Progenitor cell of endocrine pancreas (in vitro differentiated cells): ENCODE data around the gene TMEM138. TPM values are rescaled to one million over a fixed set of nuclear protein-coding genes. Genes with fewer than 3 reads are reported as not detected.
A peak's percentile ranks its signal among the peaks of the same experiment; 100 is the strongest.

ENCODE experiments used
- DNase-seq: peaks from one replicate; pipeline ENCODE4 v3.0.0; 2021; ENCODE audit warnings: low spot score; ENCODE audit not compliant: unreplicated experiment
- H3K27ac Mint-ChIP-seq: 2 replicates; pipeline ENCODE4 v1.8.0; 2021; ENCODE audit warnings: mild to moderate bottlenecking, moderate library complexity, mixed read lengths
- H3K27me3 Mint-ChIP-seq: 2 replicates; pipeline ENCODE4 v1.8.0; 2021; ENCODE audit warnings: mixed read lengths
- H3K36me3 Mint-ChIP-seq: 2 replicates; pipeline ENCODE4 v1.8.0; 2022; ENCODE audit warnings: mixed read lengths; ENCODE audit not compliant: insufficient read depth
- H3K4me1 Mint-ChIP-seq: 2 replicates; pipeline ENCODE4 v1.8.0; 2021; ENCODE audit warnings: low read depth, mixed read lengths
- H3K4me3 Mint-ChIP-seq: 2 replicates; pipeline ENCODE4 v1.8.0; 2021; ENCODE audit warnings: low read depth, mild to moderate bottlenecking, moderate library complexity, mixed read lengths
- H3K9me3 Mint-ChIP-seq: 2 replicates; pipeline ENCODE4 v1.8.0; 2021; ENCODE audit warnings: low read depth, mixed read lengths
- total RNA-seq: library from RNA; stranded (reverse); gene quantifications from 2 replicates; pipeline ENCODE4 v1.2.1, GENCODE V29; 2021
- TF ChIP-seq, protein P1 (sequence below): fragments of 200-600 bp; sonication (generic); IDR thresholded peaks from one replicate; pipeline ENCODE4 v1.5.0; 2021; ENCODE audit warnings: antibody characterized with exemption, mild to moderate bottlenecking; ENCODE audit not compliant: unreplicated experiment

Gene TMEM138
- total RNA-seq, 1 donor from 2014 or later = 46.7 TPM

DNA sequence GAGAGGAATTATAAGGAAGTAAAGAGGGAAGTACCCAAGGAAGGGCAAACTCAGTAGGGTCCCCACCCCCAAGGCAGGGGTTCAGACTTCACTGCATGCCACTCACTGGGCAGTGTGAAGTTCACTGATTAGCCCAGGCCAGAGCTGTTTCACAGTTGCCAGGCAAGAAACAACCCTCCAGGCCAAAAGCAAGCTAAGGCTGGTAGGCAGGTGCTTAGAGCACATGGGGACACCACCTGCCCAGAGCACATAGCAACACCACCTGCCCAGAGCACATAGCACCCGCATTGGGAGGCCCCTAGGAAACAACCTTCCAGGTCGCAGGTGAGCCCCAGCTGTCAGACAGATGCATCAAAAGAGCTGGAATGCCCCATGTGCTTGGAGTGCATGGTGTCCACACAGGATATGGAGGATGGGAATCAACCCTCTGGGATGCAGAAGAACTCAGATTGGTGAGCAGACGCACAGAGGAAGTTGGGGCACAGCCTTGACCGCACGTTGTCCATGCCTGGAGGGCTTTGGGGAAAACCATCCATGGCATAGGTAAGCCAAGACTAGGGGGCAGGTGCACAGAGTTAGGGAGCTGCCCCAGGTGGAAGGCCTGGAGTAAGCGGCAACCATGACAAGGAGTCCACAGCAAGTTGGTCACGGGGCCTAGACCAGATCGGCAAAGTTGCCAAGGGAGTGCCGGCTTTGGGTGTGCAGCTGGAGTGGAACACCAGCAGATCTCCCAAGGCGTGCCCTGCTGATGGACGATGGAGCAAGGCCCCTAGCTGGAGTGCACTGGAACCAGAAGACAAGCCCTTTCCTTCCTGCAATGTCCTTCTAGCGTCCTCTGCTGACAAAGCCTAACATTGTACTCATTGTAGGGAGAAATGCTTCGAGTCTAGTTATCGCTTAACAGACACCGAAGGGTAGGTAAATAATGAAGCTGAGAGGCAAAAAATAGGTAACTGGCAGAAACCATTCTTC lies 22.4 kb downstream of the TMEM138 start:
- DNase-seq = no peak
- H3K27ac Mint-ChIP-seq = peak overlapping the region; percentile 24

DNA sequence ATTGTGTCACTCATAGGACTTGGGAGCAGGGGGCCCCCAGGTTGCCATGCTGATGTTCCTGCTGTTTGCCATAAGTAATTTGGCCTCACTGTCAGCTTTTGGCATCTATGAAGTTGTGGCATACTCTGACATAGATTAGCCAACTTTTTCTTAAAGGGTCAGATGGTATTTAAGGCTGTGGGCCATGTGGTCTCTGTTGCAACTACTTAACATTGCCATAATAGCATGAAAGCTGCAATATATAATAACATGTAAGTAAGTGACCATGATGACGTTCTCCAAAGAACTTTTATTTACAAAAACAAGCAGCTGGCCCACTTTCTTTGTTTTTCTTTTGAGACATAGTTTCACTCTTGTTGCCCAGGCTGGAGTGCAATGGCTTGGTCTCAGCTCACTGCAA lies 28.0 kb downstream of the TMEM138 start:
- Mint-ChIP-seq H3K4me1 (peaks cover 14% of the 10 kb centered on the region), H3K27ac (no peak overlapping the region)

More for the DNA sequence above, 22.4 kb downstream of the TMEM138 start:
- TF ChIP-seq, protein P1, sequence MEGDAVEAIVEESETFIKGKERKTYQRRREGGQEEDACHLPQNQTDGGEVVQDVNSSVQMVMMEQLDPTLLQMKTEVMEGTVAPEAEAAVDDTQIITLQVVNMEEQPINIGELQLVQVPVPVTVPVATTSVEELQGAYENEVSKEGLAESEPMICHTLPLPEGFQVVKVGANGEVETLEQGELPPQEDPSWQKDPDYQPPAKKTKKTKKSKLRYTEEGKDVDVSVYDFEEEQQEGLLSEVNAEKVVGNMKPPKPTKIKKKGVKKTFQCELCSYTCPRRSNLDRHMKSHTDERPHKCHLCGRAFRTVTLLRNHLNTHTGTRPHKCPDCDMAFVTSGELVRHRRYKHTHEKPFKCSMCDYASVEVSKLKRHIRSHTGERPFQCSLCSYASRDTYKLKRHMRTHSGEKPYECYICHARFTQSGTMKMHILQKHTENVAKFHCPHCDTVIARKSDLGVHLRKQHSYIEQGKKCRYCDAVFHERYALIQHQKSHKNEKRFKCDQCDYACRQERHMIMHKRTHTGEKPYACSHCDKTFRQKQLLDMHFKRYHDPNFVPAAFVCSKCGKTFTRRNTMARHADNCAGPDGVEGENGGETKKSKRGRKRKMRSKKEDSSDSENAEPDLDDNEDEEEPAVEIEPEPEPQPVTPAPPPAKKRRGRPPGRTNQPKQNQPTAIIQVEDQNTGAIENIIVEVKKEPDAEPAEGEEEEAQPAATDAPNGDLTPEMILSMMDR = no peak
- no peaks in the 10 kb centered on the region for H3K27me3 Mint-ChIP-seq
- peaks cover 3% of the 10 kb centered on the region for H3K9me3 Mint-ChIP-seq
- peaks cover under 1% of the 10 kb centered on the region for H3K36me3 Mint-ChIP-seq
- no peak overlapping the region for H3K4me3 Mint-ChIP-seq
- H3K4me1 Mint-ChIP-seq = peaks cover 6% of the 10 kb centered on the region

DNA sequence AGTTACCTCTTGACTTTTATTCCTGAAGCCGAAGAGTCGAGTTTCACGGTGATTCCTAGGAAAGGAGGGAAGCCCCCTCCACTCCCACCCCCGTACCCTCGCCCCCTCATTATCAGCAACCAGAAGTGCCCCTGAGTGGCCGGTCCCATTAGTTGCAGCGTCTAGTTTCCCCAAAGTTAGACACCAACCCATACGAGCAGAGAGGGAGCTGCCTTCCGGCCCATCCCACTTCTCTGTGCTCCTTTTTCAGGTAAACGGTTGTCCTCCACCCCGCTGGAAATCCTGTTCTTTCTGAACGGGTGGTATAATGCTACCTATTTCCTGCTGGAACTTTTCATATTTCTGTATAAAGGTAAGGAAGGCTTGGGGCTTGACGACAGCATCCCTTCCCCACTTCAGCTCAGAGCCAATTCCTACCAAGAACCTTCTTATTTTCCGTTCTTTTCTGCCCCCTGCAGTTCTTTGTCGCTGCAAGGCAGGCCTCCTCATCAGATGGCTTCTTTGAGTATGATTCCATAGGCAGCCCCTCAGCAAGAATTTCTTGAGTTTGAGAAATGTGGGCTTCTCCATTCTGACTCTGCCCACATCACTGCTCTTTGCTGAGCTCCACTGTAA lies 30.9 kb downstream of the TMEM138 start:
- DNase-seq = no peak
- Mint-ChIP-seq H3K27ac (peak overlapping the region; percentile 98), H3K4me1 (peaks cover 10% of the 10 kb centered on the region), H3K27me3 (no peaks in the 10 kb centered on the region), H3K9me3 (peaks cover 11% of the 10 kb centered on the region), H3K36me3 (peaks cover 18% of the 10 kb centered on the region), H3K4me3 (peak overlapping the region; percentile 95)
- TF ChIP-seq, protein P1 = no peak

More for the DNA sequence above, 28.0 kb downstream of the TMEM138 start:
- DNase-seq = no peak
- Mint-ChIP-seq H3K36me3 (peaks cover 10% of the 10 kb centered on the region), H3K27me3 (no peaks in the 10 kb centered on the region), H3K9me3 (peaks cover 11% of the 10 kb centered on the region), H3K4me3 (no peak overlapping the region)
- TF ChIP-seq, protein P1 = no peak

DNA sequence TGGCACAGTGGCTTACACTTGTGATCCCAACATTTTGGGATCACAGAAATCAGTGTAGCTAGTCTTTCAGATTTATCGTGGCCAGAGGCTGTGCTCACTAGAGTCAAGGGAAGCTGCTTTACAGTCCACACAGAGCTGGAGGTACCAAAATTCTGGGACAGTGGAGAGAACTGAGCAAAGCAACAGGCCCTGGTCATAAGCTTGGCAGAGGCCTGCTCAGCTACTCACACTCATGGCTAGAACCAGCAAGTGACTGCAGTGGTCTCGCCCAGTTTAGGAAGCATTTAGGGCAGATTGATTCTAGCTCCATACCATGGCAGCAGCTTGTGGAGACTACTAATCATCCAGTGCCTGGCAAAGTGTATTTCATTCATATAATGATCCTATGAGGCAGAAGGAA lies 39.0 kb downstream of the TMEM138 start:
- Mint-ChIP-seq H3K27me3 (no peaks in the 10 kb centered on the region), H3K9me3 (no peaks in the 10 kb centered on the region), H3K4me3 (no peak overlapping the region), H3K27ac (peak overlapping the region; percentile 75), H3K36me3 (peaks cover 21% of the 10 kb centered on the region), H3K4me1 (no peaks in the 10 kb centered on the region)
- TF ChIP-seq, protein P1 = no peak
- DNase-seq = no peak

DNA sequence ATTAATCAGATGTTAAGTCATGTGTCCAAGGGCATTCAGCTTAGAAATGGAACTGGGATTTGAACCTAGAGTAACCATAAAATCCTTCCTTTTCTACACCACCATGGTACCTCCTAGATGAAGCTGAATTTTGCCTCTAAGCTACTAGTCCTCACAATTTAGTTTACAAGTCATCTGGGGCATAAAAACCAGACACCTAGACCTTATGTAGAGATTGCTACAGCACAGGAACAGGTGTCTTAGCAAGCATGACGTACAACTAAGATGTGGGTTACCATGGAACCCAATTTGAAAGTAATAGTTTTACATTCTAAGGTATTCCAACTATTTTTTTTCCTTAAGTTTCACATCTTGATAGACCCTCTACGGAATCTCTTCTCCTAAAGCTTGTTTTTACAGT lies 39.4 kb downstream of the TMEM138 start:
- Mint-ChIP-seq H3K27ac (no peak overlapping the region), H3K27me3 (no peaks in the 10 kb centered on the region), H3K9me3 (no peaks in the 10 kb centered on the region), H3K4me3 (no peak overlapping the region), H3K4me1 (no peaks in the 10 kb centered on the region), H3K36me3 (peaks cover 21% of the 10 kb centered on the region)
- TF ChIP-seq, protein P1 = no peak
- DNase-seq = no peak
